ENCODE measurements around the gene CS. TPM values are rescaled to one million over a fixed set of nuclear protein-coding genes. Genes with fewer than 3 reads are reported as not detected.
A peak's percentile ranks its signal among the peaks of the same experiment; 100 is the strongest.

Gene CS
- total and polyA plus RNA-seq, 7 experiments from 2014 or later, result 57.6 to 241 (median 132) TPM

GRCh38 chr12:56229082-56229481, 71.0 kb downstream of the CS start:
- Mint-ChIP-seq H3K27ac (no peak overlapping the region), H3K4me1 (peaks cover 0 to 18% (median 13%) of the 10 kb centered on the region in 7 donors), H3K4me3 (no peak overlapping the region), H3K9me3 (no peaks in the 10 kb centered on the region), H3K27me3 (no peaks in the 10 kb centered on the region), H3K36me3 (peaks cover 0 to 7% (median 0%) of the 10 kb centered on the region in 5 donors)
- H3K27ac ChIP-seq (ENCODE audit: low read depth, low read length), result no peak overlapping the region
- ATAC-seq, result no peak
- H3K27me3 ChIP-seq (ENCODE audit: control insufficient read depth in 2 of 2, insufficient read depth in 2 of 2, low read length in 2 of 2), result no peaks in the 10 kb centered on the region
- H3K9me3 ChIP-seq (ENCODE audit: control insufficient read depth in 2 of 3, low read length in 3 of 3), result no peaks in the 10 kb centered on the region
- DNase-seq, result no peak
- ChIA-PET CTCF (no interaction called here), POLR2A (interaction anchor here (1.0 kb wide), 1 partner anchor 111 kb away, joined by 4 read pairs; the partner anchor contains the start of gene ZC3H10)
- no peak overlapping the region for H3K4me3 ChIP-seq (ENCODE audit: low read length)
- intact Hi-C loops (cut with micrococcal nuclease), result no loop called here
- peaks cover 5 to 8% of the 10 kb centered on the region in 2 donors for H3K4me1 ChIP-seq (ENCODE audit: control insufficient read depth in 2 of 2, insufficient read depth in 2 of 2, low read length in 2 of 2)
- H3K36me3 ChIP-seq (ENCODE audit: control insufficient read depth in 2 of 3, insufficient read depth in 3 of 3, low read length in 3 of 3), result no peaks in the 10 kb centered on the region

GRCh38 chr12:56224954-56225353, 75.2 kb downstream of the CS start:
- ChIA-PET POLR2A (interaction anchor here (0.5 to 1.1 kb wide), 2 partner anchors 43 to 107 kb away, joined by 3 to 4 read pairs; partner anchors contain the start of gene ZC3H10), CTCF (no interaction called here)
- ATAC-seq (no peak), DNase-seq (no peak)
- Histone ChIP-seq H3K36me3 (ENCODE audit: control insufficient read depth in 2 of 3, insufficient read depth in 3 of 3, low read length in 3 of 3) (peaks cover 0 to 5% (median 0%) of the 10 kb centered on the region in 3 experiments), H3K27ac (ENCODE audit: low read depth, low read length) (peak overlapping the region; percentile 98), H3K4me3 (ENCODE audit: low read length) (peak overlapping the region; percentile 82), H3K27me3 (ENCODE audit: control insufficient read depth in 2 of 2, insufficient read depth in 2 of 2, low read length in 2 of 2) (no peaks in the 10 kb centered on the region), H3K9me3 (ENCODE audit: control insufficient read depth in 2 of 3, low read length in 3 of 3) (no peaks in the 10 kb centered on the region), H3K4me1 (ENCODE audit: control insufficient read depth in 2 of 2, insufficient read depth in 2 of 2, low read length in 2 of 2) (peaks cover 22 to 27% of the 10 kb centered on the region in 2 donors)
- Mint-ChIP-seq H3K36me3 (peaks cover 0 to 9% (median 0%) of the 10 kb centered on the region in 5 donors), H3K4me1 (peaks cover 16 to 53% (median 46%) of the 10 kb centered on the region in 7 donors), H3K4me3 (peak overlapping the region; percentile 77 to 99 (median 87)), H3K27ac (peak overlapping the region; percentile 58 to 99 (median 90)), H3K27me3 (peaks cover 0 to 3% (median 0%) of the 10 kb centered on the region in 5 donors), H3K9me3 (no peaks in the 10 kb centered on the region)
- intact Hi-C loops (cut with micrococcal nuclease), result loop anchor here (1.0 to 5.0 kb wide), 20 partner anchors 19 to 862 kb away; partner anchors contain the start of genes ANKRD52 (in 2 of the 2), STAT2 (in 2 of the 2), COQ10A (in 1 of the 2) and CS (in 1 of the 2)

DNA sequence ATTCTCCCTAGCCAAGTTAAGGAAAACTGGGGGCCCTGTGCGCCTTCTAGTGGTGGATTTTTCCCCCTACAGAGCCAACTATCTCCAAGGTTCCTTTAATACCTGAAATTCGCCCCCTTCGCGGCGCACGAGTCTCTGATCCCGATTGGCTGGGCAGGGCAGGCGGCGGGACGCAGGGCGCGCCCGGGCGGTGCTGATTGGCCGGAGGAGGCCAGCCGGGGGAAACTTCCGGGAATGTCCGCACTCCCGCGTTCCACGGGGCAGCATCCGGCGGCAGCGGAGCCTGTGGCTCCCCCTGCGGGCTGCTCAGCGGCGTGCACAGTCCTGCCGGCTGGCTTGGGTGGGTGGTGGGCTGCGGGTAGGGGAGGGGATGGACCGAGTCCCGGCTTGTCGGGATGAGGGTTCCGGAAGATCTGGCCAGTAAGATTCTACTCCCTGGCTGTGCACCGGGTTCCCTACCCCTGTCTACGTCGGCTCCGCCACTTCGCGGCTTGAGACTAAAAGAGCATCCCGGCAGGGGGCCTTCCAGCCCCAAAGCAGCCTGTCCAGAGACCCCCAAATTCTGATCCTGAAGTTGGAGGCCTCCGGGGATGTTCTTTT, 75.9 kb downstream of the CS start, which contains the start of gene NABP2:
Gene NABP2 (plus strand): TSS at position 241 of the 600 bp plus-strand sequence. CDS start 515 bp downstream, outside the sequence.
- Mint-ChIP-seq H3K36me3 (peaks cover 0 to 9% (median 0%) of the 10 kb centered on the region in 5 donors), H3K4me3 (peak within 1 kb of the TSS; percentile 77 to 99 (median 87)), H3K27ac (peak within 1 kb of the TSS; percentile 78 to 100 (median 91)), H3K27me3 (peaks cover 0 to 3% (median 0%) of the 10 kb centered on the region in 5 donors), H3K4me1 (peaks cover 16 to 57% (median 46%) of the 10 kb centered on the region in 7 donors), H3K9me3 (no peaks in the 10 kb centered on the region)
- intact Hi-C loops (cut with micrococcal nuclease), result loop anchor here (1.0 to 5.0 kb wide), 20 partner anchors 18 to 863 kb away; partner anchors contain the start of genes ANKRD52 (in 2 of the 2), STAT2 (in 2 of the 2), COQ10A (in 1 of the 2) and CS (in 1 of the 2)
- peaks cover 22 to 27% of the 10 kb centered on the region in 2 donors for H3K4me1 ChIP-seq (ENCODE audit: control insufficient read depth in 2 of 2, insufficient read depth in 2 of 2, low read length in 2 of 2)
- CTCF ChIA-PET, result no interaction called here
- H3K27ac ChIP-seq (ENCODE audit: low read depth, low read length), result peak within 1 kb of the TSS; percentile 98
- peak within 1 kb of the TSS; percentile 82 for H3K4me3 ChIP-seq (ENCODE audit: low read length)
- H3K9me3 ChIP-seq (ENCODE audit: control insufficient read depth in 2 of 3, low read length in 3 of 3), result no peaks in the 10 kb centered on the region
- POLR2A ChIA-PET, result interaction anchor here (0.5 to 0.8 kb wide), 2 partner anchors 25 to 250 kb away, joined by 3 to 4 read pairs; partner anchors contain the start of gene RAB5B
- H3K27me3 ChIP-seq (ENCODE audit: control insufficient read depth in 2 of 2, insufficient read depth in 2 of 2, low read length in 2 of 2), result no peaks in the 10 kb centered on the region
- peaks cover 0 to 5% (median 0%) of the 10 kb centered on the region in 3 experiments for H3K36me3 ChIP-seq (ENCODE audit: control insufficient read depth in 2 of 3, insufficient read depth in 3 of 3, low read length in 3 of 3)
- ATAC-seq, result peak; percentile 85
- DNase-seq, result peak; percentile 78 to 97 (median 81)

DNA sequence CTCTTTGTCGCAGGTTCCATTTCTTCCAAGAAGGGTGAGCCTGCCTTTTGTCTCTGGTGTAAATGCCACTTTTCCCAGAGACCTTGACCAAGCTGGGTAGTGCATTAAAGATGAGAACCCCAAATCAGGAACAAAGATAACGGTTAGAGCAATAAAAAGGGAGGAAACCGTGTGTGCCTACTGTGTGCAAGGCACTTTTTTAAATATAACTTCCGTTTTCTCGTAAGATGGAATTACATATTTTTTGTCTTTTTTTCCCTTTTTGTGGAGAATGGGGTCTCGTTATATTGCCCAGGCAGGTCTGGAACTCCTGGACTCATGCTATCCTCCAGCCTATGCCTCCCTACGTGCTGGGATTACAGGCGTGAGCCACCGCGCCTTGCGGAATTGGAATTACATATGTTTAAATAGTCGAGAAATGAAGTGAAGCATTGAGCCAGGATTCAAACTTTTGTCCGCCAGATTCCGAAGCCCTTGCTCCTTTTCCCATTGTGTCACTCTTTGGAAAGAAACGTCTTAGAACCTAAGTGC, 76.5 kb downstream of the CS start:
- POLR2A ChIA-PET, result interaction anchor here (0.5 to 3.8 kb wide), 8 partner anchors 19 to 294 kb away, joined by 3 to 61 read pairs (median 23); partner anchors contain the start of genes CS, ESYT1, RAB5B and RPL41

GRCh38 chr12:56222531-56222895, 77.6 kb downstream of the CS start:
- ChIA-PET POLR2A (interaction anchor here (0.6 to 3.8 kb wide), 44 partner anchors 9 to 405 kb away, joined by 3 to 61 read pairs (median 6); partner anchors contain the start of genes ANKRD52, CNPY2, COQ10A and CS), CTCF (interaction anchor here (0.6 to 3.5 kb wide), 20 partner anchors 8 to 889 kb away, joined by 3 to 38 read pairs (median 5); partner anchors contain the start of genes ANKRD52, IL23A, RPL41 and SMARCC2)
- H3K27me3 ChIP-seq (ENCODE audit: control insufficient read depth in 2 of 2, insufficient read depth in 2 of 2, low read length in 2 of 2), result no peaks in the 10 kb centered on the region
- H3K36me3 Mint-ChIP-seq, result peaks cover 0 to 9% (median 0%) of the 10 kb centered on the region in 5 donors
- peak overlapping the region; percentile 97 to 100 (median 99) for H3K27ac Mint-ChIP-seq
- peak overlapping the region; percentile 82 for H3K4me3 ChIP-seq (ENCODE audit: low read length)
- H3K4me1 Mint-ChIP-seq, result peaks cover 16 to 57% (median 46%) of the 10 kb centered on the region in 7 donors
- peak overlapping the region; percentile 98 for H3K27ac ChIP-seq (ENCODE audit: low read depth, low read length)
- peak in 2 of 9 donors; percentile 7 to 10 for DNase-seq
- ATAC-seq, result no peak
- intact Hi-C loops (cut with micrococcal nuclease), result loop anchor here (1.0 to 5.0 kb wide), 7 partner anchors 70 to 865 kb away; partner anchors contain the start of genes CS (in 1 of the 2), MYL6B (in 1 of the 2), NAB2 (in 1 of the 2) and PAN2 (in 1 of the 2)
- no peaks in the 10 kb centered on the region for H3K9me3 ChIP-seq (ENCODE audit: control insufficient read depth in 2 of 3, low read length in 3 of 3)
- peaks cover 0 to 5% (median 0%) of the 10 kb centered on the region in 3 experiments for H3K36me3 ChIP-seq (ENCODE audit: control insufficient read depth in 2 of 3, insufficient read depth in 3 of 3, low read length in 3 of 3)
- no peaks in the 10 kb centered on the region for H3K9me3 Mint-ChIP-seq
- H3K27me3 Mint-ChIP-seq, result peaks cover 0 to 3% (median 0%) of the 10 kb centered on the region in 5 donors
- H3K4me1 ChIP-seq (ENCODE audit: control insufficient read depth in 2 of 2, insufficient read depth in 2 of 2, low read length in 2 of 2), result peaks cover 22 to 27% of the 10 kb centered on the region in 2 donors
- peak overlapping the region; percentile 92 to 100 (median 98) for H3K4me3 Mint-ChIP-seq

More for the DNA sequence above, 76.5 kb downstream of the CS start:
- H3K27ac ChIP-seq (ENCODE audit: low read depth, low read length), result peak overlapping the region; percentile 98
- peaks cover 0 to 9% (median 0%) of the 10 kb centered on the region in 5 donors for H3K36me3 Mint-ChIP-seq
- ATAC-seq (no peak), DNase-seq (peak in 1 of 9 donors; percentile 10)
- peaks cover 22 to 27% of the 10 kb centered on the region in 2 donors for H3K4me1 ChIP-seq (ENCODE audit: control insufficient read depth in 2 of 2, insufficient read depth in 2 of 2, low read length in 2 of 2)
- no peaks in the 10 kb centered on the region for H3K9me3 Mint-ChIP-seq
- H3K4me1 Mint-ChIP-seq, result peaks cover 16 to 57% (median 46%) of the 10 kb centered on the region in 7 donors
- H3K4me3 Mint-ChIP-seq, result peak overlapping the region; percentile 77 to 99 (median 87)
- peak overlapping the region; percentile 82 for H3K4me3 ChIP-seq (ENCODE audit: low read length)
- peak overlapping the region; percentile 78 to 100 (median 91) for H3K27ac Mint-ChIP-seq
- CTCF ChIA-PET, result interaction anchor here (0.6 to 3.5 kb wide), 5 partner anchors 17 to 447 kb away, joined by 3 to 38 read pairs (median 5); partner anchors contain the start of genes RPL41 and ZC3H10
- no peaks in the 10 kb centered on the region for H3K9me3 ChIP-seq (ENCODE audit: control insufficient read depth in 2 of 3, low read length in 3 of 3)
- H3K36me3 ChIP-seq (ENCODE audit: control insufficient read depth in 2 of 3, insufficient read depth in 3 of 3, low read length in 3 of 3), result peaks cover 0 to 5% (median 0%) of the 10 kb centered on the region in 3 experiments
- H3K27me3 ChIP-seq (ENCODE audit: control insufficient read depth in 2 of 2, insufficient read depth in 2 of 2, low read length in 2 of 2), result no peaks in the 10 kb centered on the region
- intact Hi-C loops (cut with micrococcal nuclease), result loop anchor here (1.0 to 5.0 kb wide), 21 partner anchors 17 to 864 kb away; partner anchors contain the start of genes ANKRD52 (in 2 of the 2), STAT2 (in 2 of the 2), COQ10A (in 1 of the 2) and CS (in 1 of the 2)
- H3K27me3 Mint-ChIP-seq, result peaks cover 0 to 3% (median 0%) of the 10 kb centered on the region in 5 donors
